VCaP (cell line): ENCODE measurements around the gene WNT7B.

Experiments used
- H3K27ac ChIP-seq: fragments of 450-650 bp; 2 replicates; pipeline ENCODE4 v1.5.1; 2017
- CTCF ChIP-seq: fragments of 450-650 bp; conservative IDR thresholded peaks from 2 replicates; pipeline ENCODE4 v1.5.1; 2017; ENCODE audit warnings: mild to moderate bottlenecking, moderate library complexity

Gene WNT7B

GRCh38 chr22:45942787-45943493 is 34.0 kb downstream of the WNT7B start:
- no peak for TF ChIP-seq CTCF
- H3K27ac ChIP-seq, result no peak overlapping the region

- no peak overlapping the region for H3K27ac ChIP-seq
- TF ChIP-seq CTCF, result no peak
Measured at GRCh38 chr22:45942344-45942743, 34.6 kb downstream of the WNT7B start.

GRCh38 chr22:45938913-45939312 is 38.0 kb downstream of the WNT7B start:
- no peak overlapping the region for H3K27ac ChIP-seq
- TF ChIP-seq CTCF, result no peak

GRCh38 chr22:45937960-45938359 is 39.0 kb downstream of the WNT7B start:
- TF ChIP-seq CTCF, result no peak
- no peak overlapping the region for H3K27ac ChIP-seq

GRCh38 chr22:45935573-45935972 is 41.4 kb downstream of the WNT7B start:
- peak overlapping the region; percentile 54 for H3K27ac ChIP-seq
- no peak for TF ChIP-seq CTCF

GRCh38 chr22:45934659-45935341 is 42.2 kb downstream of the WNT7B start:
- no peak for TF ChIP-seq CTCF
- H3K27ac ChIP-seq, result peak overlapping the region; percentile 54

GRCh38 chr22:45934168-45934564 is 42.8 kb downstream of the WNT7B start:
- no peak for TF ChIP-seq CTCF
- H3K27ac ChIP-seq, result peak overlapping the region; percentile 54
